Activated B cell treated with CpG ODN at 0.5 μM for 24 hours (primary cell): ENCODE results near the gene BZW1. TPM values are rescaled to one million over a fixed set of nuclear protein-coding genes. Genes with fewer than 3 reads are reported as not detected.

Source experiments
- ATAC-seq: fragments of 200-7000 bp; cut with Tn5 transposase; one replicate; pipeline ENCODE4 v1.10.0; 2021; ENCODE audit warnings: low read depth, mild to moderate bottlenecking, moderate library complexity
- CTCF ChIA-PET: fragments of 350-600 bp; sonication (Branson Sonifier 250); formaldehyde crosslinking; loops from one replicate; lab custom pipeline; 2021; ENCODE audit warnings: antibody characterized with exemption; lab: Charles Lee
- POLR2A ChIA-PET: fragments of 350-600 bp; sonication (Branson Sonifier 250); formaldehyde crosslinking; loops from one replicate; lab custom pipeline; 2021; ENCODE audit warnings: antibody characterized with exemption; lab: Charles Lee
- DNase-seq: peaks from one replicate; pipeline ENCODE4 v3.0.0; 2022
- H3K27ac Mint-ChIP-seq: one replicate; pipeline ENCODE4 v1.8.0; 2020; ENCODE audit warnings: mixed read lengths
- H3K27me3 Mint-ChIP-seq: one replicate; pipeline ENCODE4 v1.8.0; 2021; ENCODE audit warnings: mixed read lengths
- H3K36me3 Mint-ChIP-seq: one replicate; pipeline ENCODE4 v1.8.0; 2021; ENCODE audit warnings: low read depth, mixed read lengths
- H3K4me1 Mint-ChIP-seq: one replicate; pipeline ENCODE4 v1.8.0; 2021; ENCODE audit warnings: mixed read lengths
- H3K4me3 Mint-ChIP-seq: one replicate; pipeline ENCODE4 v1.8.0; 2020; ENCODE audit warnings: mild to moderate bottlenecking, mixed read lengths
- H3K9me3 Mint-ChIP-seq: one replicate; pipeline ENCODE4 v1.8.0; 2020; ENCODE audit warnings: mixed read lengths
- intact Hi-C: fragments of 100-400 bp; cut with micrococcal nuclease; formaldehyde crosslinking; loops from one replicate; pipeline ENCODE4 v1.15.1; 2024
- total RNA-seq: library from RNA; stranded (reverse); gene quantifications from 2 replicates; pipeline ENCODE4 v1.2.3, GENCODE V29; 2022
- TF ChIP-seq, protein P1 (sequence below): fragments of 200-600 bp; IDR thresholded peaks from one replicate; pipeline ENCODE4 v1.8.0; 2022; ENCODE audit warnings: antibody characterized with exemption, mild to moderate bottlenecking

Gene BZW1
- total RNA-seq, 1 donor from 2014 or later: 197 TPM

DNA sequence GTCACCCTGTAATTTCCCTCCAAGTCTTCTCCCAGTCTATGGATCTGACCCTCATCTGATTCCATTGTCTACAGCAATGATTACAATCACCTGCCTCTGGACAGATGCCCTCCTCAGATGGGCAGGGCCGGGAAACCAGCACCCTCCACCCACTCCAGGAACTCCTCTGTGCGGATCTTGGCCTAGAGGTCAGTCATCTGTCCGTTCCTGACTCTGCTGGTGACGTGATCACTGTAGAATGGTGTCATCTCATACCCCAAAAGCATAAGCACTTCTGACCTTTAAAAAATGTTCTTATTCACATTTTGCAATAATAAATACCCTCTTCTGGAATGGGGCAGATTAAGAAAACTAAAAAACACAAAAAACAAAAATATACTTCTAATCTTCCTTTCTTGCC is 29.5 kb upstream of the BZW1 start:
- H3K27me3 Mint-ChIP-seq: peaks cover 5% of the 10 kb centered on the region
- POLR2A ChIA-PET: no interaction called here
- DNase-seq: no peak
- intact Hi-C loops: no loop called here
- ATAC-seq: no peak
- no peak overlapping the region for H3K4me3 Mint-ChIP-seq
- no peaks in the 10 kb centered on the region for H3K9me3 Mint-ChIP-seq
- no peak overlapping the region for H3K27ac Mint-ChIP-seq
- CTCF ChIA-PET: no interaction called here
- no peaks in the 10 kb centered on the region for H3K36me3 Mint-ChIP-seq
- H3K4me1 Mint-ChIP-seq: no peaks in the 10 kb centered on the region
- TF ChIP-seq, protein P1, sequence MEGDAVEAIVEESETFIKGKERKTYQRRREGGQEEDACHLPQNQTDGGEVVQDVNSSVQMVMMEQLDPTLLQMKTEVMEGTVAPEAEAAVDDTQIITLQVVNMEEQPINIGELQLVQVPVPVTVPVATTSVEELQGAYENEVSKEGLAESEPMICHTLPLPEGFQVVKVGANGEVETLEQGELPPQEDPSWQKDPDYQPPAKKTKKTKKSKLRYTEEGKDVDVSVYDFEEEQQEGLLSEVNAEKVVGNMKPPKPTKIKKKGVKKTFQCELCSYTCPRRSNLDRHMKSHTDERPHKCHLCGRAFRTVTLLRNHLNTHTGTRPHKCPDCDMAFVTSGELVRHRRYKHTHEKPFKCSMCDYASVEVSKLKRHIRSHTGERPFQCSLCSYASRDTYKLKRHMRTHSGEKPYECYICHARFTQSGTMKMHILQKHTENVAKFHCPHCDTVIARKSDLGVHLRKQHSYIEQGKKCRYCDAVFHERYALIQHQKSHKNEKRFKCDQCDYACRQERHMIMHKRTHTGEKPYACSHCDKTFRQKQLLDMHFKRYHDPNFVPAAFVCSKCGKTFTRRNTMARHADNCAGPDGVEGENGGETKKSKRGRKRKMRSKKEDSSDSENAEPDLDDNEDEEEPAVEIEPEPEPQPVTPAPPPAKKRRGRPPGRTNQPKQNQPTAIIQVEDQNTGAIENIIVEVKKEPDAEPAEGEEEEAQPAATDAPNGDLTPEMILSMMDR: no peak

DNA sequence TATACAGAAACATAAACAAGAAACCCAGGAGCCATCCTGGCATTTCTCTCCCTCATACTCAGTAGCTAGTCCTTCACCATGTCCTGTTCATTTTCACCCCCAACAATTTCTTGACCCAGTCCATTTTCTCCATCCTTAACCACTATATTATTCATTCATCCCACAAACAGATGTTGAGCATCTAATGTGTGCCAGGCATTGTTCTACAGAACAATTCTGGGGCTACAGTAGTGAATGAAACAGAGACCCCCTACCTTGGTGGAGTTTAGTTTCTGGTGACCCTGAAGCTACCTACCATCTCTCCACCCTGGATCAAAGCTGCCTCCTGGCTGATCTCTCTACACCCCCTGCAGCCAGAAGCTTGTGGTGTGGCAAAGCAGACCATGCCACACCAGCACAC is 27.5 kb upstream of the BZW1 start:
- DNase-seq (no peak), ATAC-seq (no peak)
- TF ChIP-seq, protein P1: no peak
- intact Hi-C loops: no loop called here
- no peak overlapping the region for H3K27ac Mint-ChIP-seq
- no peak overlapping the region for H3K4me3 Mint-ChIP-seq
- no peaks in the 10 kb centered on the region for H3K4me1 Mint-ChIP-seq
- ChIA-PET POLR2A (interaction anchor here (0.6 kb wide), 1 partner anchor 31 kb away, joined by 3 read pairs; no protein-coding TSS in a partner anchor), CTCF (no interaction called here)
- no peaks in the 10 kb centered on the region for H3K9me3 Mint-ChIP-seq
- H3K27me3 Mint-ChIP-seq: peaks cover 20% of the 10 kb centered on the region
- no peaks in the 10 kb centered on the region for H3K36me3 Mint-ChIP-seq

- intact Hi-C loops: no loop called here
- no peak for ATAC-seq
- CTCF ChIA-PET: no interaction called here
- TF ChIP-seq, protein P1: no peak
- Mint-ChIP-seq H3K27ac (no peak overlapping the region), H3K27me3 (peaks cover 22% of the 10 kb centered on the region), H3K36me3 (no peaks in the 10 kb centered on the region), H3K4me1 (no peaks in the 10 kb centered on the region), H3K9me3 (no peaks in the 10 kb centered on the region), H3K4me3 (no peak overlapping the region)
- POLR2A ChIA-PET: no interaction called here
- DNase-seq: no peak
These were observed 25.3 kb upstream of the BZW1 start for GRCh38 chr2:200786423-200786822.

DNA sequence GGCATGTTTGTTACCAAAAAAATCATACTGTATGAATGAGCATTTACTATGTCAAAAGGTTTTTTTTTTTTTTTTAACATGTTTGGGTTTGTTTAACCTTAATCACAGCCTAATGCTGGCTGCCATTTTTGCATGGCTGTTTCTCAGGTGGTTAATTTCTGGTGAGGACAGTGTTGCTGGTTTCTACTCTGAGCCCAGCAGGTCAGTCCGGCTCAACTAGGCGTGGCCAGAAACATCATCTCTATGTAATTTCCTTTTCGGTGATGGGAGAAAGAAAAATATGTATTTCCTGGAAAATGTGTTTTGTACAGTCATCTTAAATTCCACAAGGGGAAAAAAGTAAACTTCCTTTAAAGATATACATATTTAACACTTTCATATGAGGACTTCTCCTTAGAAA is 24.9 kb upstream of the BZW1 start:
- POLR2A ChIA-PET: no interaction called here

GRCh38 chr2:200787351-200788120 is 24.2 kb upstream of the BZW1 start:
- H3K9me3 Mint-ChIP-seq: no peaks in the 10 kb centered on the region
- H3K27me3 Mint-ChIP-seq: peaks cover 22% of the 10 kb centered on the region
- no peak overlapping the region for H3K27ac Mint-ChIP-seq
- H3K4me1 Mint-ChIP-seq: no peaks in the 10 kb centered on the region
- DNase-seq (no peak), ATAC-seq (no peak)
- no peaks in the 10 kb centered on the region for H3K36me3 Mint-ChIP-seq
- CTCF ChIA-PET: no interaction called here
- POLR2A ChIA-PET: no interaction called here
- H3K4me3 Mint-ChIP-seq: no peak overlapping the region
- TF ChIP-seq, protein P1: no peak
- intact Hi-C loops: no loop called here

More for the DNA sequence above, 24.9 kb upstream of the BZW1 start:
- H3K4me1 Mint-ChIP-seq: no peaks in the 10 kb centered on the region
- peaks cover 22% of the 10 kb centered on the region for H3K27me3 Mint-ChIP-seq
- CTCF ChIA-PET: no interaction called here
- intact Hi-C loops: no loop called here
- ATAC-seq: no peak
- TF ChIP-seq, protein P1: no peak
- H3K36me3 Mint-ChIP-seq: no peaks in the 10 kb centered on the region
- no peaks in the 10 kb centered on the region for H3K9me3 Mint-ChIP-seq
- no peak for DNase-seq
- H3K4me3 Mint-ChIP-seq: no peak overlapping the region
- no peak overlapping the region for H3K27ac Mint-ChIP-seq
